DMS53 treated with DMSO at 0.1 percent for 48 hours (cell line): ENCODE measurements around the gene MYPN.
A peak's percentile ranks its signal among the peaks of the same experiment; 100 is the strongest.

Experiments used
- DNase-seq: peaks from one replicate; lab custom pipeline; 2025; ENCODE audit not compliant: unreplicated experiment; lab: John Stamatoyannopoulos, UW

Gene MYPN

DNA sequence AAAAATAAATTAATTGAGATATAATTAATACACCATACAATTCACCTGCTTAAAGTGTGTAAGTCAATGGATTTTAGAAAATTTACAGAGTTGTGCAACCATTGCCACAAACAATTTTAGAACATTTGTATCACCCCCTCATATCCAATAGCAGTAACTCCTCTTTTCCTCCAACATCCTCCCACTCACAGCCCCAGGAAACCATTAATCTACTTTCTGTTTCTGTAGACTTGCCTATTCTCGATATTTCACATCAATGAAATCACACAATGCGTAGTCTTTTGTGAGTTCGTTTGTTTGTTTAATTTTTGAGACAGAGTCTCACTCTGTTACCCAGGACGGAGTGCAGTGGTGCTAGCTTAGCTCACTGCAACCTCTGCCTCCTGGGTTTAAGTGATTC lies 20.5 kb upstream of the MYPN start:
- no peak for DNase-seq

DNA sequence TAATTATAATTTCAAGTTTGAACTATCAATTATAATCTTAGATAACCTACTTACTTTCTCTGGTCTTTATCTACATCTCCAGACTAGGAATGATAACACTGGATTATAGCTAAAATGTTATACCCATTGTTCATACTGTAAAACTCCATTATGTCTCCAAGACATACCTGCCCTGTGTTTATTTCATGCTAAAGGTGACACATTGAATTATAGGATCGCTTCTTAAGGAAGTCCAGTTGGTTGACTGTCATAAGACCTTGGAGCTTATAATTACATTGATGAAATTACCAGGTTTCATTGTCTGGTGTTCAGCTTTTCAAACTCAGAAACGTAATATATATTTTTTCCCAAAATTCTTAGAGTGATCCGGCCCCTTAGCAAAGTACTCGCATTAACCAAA lies 18.7 kb upstream of the MYPN start:
- no peak for DNase-seq

DNA sequence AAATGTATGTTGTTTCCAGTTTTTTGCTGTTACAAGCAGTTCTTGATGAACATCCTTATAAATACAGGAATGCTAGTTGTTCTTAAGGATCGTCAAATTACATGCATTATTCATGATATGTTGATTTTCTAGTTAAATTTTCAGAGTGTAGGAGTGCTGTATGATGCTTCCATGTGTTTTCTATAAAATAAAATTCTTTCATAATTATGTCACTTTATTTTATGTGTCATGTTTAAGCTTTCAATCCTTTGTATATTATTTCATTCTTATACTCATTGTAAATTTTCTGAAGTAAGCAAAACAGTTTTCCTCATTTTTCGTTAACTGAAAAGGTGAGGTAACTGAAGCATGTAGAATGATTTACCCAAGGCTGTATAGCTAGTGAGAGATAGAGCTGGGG lies 16.8 kb upstream of the MYPN start:
- DNase-seq = no peak

DNA sequence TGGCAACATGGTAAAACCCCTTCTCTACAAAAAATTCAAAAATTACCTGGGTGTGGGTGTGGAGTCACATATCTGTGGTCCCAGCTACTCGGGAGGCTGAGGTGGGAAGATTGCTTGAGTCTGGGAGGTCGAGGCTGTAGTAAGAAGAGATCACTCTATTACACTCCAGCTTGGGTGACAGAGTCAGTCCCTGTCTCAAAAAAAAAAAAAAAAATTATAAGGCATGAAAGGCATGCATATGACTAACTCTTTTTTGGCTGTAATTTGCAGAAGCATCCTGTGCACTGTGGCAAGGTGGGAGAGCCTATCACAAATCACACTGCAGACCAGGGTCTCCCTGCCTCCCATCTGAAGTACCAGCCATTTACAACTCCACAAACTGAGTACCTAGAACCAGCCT lies 14.1 kb upstream of the MYPN start:
- no peak for DNase-seq

DNA sequence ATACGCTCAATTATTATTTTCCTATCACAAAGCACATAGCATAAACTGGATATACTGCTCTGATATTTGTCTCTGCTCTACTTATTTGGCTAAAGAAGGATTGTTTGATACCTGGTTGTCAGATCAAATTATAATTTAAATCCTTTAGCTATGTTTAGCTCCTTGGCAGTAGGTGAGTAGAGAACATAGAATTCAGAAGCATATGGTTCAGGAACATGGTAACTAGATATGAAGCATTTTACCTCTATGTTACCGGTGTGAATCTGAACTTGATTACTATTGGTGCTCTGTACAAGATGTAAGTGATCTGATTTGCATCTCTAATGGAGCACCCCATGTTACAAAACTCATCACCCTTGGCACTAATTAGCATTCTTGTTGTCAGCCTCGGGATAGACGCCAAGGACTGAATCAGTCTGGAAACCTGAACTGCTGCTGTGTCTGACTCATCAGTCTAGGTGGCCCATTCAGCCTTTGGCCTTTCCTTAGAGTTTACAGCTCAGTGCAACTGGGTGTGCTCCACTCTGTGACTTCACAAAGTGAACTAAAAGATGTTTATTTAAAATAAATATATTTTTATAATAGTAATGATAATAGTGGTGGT lies 12.3 kb upstream of the MYPN start:
- peak; percentile 33 for DNase-seq

DNA sequence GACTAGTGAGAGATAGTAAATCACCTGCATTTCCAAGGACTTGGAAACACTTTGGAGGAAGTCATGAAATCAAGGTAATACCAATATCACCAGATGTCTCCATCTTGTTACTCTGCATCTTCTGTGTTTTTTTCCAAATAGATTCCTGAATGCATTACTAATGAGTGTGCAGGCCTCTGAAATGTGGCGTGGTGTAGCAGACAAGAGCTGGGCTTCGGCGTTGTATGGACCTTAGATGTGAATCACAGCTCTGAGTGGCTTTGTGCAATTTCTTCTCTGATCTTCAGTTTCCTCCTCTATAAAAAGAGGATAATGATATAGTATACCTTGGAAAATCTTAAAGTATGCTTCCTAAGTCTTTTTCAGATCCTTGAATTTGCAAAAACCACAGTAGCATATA lies 9.6 kb upstream of the MYPN start:
- no peak for DNase-seq

DNA sequence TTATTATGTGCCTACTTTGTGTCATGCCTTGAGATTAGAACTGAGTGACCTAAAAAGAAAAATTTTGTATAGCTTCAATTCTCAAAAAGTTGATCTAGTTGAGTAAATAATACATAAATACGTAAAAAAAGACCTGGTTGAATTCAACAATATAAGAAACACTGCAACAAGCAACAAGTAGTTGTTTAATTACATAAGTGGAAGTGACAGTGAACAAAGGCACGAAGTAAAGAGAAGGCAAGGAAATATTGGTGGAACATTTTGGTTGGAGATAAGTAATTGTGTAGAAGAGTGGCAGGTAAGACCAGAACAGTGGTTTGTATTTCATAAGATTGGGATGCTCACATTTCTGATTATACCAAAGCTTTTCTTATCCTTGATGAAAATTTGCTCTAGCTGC lies 8.2 kb upstream of the MYPN start:
- no peak for DNase-seq

DNA sequence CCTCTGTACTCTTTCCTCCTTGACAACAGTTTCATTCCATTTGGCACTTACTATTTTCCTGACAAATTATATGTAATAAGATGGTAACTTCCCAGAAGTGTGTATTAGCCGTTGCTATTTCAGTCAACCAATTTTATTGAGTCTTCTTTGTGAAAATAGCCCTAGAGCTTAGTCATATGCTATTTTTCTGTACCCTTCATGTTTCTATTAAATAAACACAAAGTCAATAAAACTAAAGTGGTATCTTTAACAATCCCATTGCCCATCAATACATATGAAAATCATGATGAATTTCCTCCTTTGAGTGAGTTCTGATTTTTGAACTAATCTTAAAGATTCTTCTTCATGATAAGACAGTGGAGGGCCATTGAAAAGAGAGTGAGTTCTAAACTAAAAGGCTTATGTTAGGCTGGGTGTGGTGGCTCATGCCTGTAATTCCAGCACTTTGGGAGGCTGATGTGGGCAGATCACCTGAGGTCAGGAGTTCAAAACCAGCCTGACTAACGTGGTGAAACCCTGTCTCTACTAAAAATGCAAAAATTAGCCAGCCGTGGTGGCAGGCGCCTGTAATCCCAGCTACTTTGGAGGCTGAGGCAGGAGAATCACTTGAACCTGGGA lies 5.9 kb upstream of the MYPN start:
- DNase-seq = no peak

DNA sequence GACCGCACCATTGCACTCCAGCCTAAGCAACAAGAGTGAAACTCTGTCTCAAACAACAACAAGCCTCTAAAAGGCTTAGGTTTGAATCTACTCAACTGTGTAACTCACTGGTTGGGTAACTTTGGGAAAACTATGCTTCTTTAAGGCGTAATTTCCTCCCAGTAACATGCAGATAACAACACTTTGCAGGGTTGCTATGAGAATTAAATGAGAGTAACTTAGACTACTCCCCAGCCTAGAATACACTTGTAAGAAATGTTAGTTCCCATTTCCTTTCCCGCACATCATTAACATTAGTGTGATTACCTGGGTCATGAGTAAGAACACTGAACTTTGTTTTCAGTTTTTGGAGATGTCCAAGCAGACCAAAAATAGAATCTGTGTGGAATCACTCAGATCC lies 5.4 kb upstream of the MYPN start:
- DNase-seq = no peak

DNA sequence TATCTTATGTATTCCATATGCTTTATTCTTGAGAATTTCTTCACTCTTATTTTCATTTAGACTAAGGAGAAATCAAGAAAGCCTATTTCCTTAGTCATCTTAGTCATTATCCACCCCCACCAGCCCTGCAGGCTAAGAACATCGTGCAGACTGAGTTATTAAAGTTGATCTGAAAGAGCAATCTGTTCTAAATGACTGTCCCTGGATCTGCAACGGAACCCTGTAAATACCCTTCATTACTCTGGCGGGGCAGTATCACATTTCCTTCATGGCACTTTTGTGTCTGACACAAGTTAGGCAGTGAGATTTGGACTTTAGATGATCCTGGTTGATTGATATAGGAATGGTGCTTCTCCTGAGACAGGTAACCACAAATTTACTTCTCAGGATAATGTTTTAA lies 3.5 kb upstream of the MYPN start:
- DNase-seq = no peak

DNA sequence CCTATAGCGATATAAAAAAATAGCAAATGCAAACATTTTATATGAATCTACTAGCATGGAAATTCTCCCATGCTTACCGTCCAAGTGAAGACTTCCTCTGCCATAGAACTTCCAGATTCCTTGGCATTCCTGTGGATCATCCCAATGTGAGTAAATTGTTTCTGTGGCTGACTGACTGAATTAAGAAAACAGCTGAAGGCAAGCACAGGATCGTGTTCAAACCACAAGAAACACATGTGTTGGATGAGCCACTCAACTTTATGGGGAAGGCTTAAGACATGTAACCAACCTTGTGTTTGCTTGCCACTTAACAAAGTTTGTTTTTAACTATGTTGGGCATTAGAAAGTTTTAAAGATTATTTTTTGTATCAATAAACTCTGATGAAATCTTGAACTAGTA lies 2.6 kb upstream of the MYPN start:
- DNase-seq = no peak

DNA sequence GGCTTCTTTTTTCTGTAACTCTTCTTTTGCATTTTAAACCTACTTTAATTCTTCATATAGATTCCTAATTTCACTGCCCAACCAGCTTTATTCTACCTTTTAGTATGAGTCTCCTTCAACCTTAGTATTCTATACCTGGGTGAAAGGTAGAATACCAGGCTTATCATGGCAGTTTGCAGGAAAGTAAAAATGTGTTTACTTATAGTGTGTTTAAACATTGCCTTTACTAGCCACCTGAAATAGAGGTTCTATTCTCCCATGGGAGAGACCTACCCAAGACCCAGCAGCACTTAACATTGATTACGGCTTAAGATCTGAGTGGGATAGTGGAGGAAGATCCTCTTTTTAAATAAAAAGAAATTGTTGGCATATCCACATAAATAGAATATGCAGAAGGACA lies 1.6 kb upstream of the MYPN start:
- no peak for DNase-seq

DNA sequence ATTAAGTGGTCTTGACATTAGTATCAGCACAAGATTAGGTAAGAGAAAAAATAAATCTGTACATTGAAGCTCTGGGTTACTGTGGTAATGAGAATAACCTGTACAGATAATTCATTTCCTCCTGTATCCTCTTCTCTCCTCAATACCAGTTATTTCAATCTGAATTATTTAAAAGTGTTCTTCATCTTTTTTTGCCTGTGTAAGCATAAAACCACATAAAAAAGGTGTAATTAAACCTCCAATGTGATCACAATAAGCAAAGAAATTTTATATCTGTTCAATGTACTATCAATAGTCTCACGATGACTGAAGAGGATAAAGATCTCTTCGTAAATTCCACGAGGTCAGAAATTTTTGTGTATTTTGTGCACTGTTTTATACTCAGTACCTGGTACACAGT lies 1.2 kb upstream of the MYPN start:
- DNase-seq = no peak

DNA sequence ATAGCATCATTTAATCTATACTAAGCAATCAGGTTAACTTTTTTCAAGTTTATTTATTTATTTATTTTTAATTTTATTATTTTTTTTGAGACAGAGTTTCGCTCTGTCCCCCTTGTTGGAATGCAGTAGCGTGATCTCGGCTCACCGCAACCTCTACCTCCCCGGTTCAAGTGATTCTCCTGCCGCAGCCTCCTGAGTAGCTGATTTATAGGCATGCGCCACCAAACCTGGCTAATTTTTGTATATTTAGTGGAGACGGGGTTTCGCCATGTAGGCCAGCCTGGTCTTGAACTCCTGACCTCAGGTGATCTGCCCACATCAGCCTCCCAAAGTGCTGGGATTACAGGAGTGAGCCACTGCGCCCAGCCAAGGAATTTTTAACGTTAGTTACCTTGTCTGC lies 635 bp upstream of the MYPN start:
- no peak for DNase-seq

DNA sequence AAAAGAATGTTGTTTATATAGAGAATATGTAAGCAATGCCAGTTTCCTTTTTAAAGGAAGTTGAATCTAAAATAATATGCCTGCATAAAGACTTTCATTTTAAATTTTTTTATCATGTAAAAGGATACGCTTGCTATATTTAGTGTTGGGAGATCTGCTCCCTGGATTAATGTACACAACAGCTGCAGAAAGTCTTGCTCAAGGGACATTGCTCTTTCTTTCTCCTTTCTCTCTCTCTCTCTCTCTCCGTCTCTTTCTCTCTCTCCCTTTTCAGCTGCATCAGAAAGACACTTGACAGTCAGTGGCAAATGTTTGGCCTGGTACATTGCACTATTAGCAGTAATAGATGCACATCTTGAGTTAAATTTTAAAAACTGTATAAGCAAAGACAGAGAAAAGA lies 739 bp downstream of the MYPN start:
- no peak for DNase-seq

DNA sequence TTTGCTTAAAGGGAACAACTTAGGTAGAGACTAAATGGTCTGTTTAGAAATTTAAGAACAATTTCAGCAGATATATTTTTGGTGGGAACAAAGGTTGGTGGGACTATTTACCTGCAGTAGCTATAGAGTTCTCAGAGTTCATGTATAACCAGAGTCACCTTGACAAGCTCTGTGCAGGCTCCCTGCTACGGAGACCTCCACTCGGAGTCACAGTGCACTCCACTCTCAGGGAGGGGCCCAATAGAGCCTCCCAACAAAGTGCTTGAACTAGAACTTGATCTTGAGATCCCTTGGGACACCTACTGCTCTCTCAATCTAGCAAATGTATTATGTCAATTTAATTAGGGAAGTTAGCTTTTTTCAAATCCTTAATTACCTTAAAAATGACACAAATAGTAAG lies 2.3 kb downstream of the MYPN start:
- no peak for DNase-seq

DNA sequence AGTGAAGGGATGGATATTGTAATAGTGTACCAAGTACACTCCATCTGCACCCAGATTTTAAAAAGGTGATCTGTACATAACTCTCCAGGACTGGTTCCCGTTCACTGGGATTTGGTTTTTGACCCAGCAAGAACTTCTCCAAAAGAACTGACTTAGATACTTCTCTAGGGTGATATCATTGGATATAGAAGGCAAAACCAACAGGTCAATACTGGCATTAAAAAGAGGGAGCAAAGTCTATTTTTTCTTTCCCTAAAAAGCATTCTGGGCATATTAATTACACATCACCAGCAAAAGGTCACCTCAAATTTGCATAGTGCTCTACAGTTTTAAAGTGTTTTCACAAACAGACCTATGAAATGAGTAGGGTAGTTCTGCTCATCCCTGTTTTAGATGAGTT lies 3.5 kb downstream of the MYPN start:
- DNase-seq = no peak

DNA sequence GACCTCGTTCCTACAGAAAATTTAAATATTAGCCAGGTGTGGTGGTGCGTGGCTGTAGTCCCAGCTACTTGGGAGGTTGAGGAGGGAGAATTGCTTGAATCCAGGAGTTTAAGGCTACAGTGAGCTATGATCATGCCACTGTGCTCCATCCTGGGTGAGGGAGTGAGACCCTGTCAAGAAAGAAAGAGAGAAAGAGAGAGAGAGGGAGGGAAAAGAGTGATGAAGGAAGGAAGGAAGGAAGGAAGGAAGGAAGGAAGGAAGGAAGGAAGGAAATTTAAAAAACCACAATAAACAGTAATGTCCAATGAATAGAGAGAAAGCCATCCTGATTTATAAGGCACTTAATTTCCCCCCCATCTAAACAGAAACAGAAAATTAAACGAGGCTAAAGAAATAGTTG lies 9.4 kb downstream of the MYPN start:
- DNase-seq = no peak

DNA sequence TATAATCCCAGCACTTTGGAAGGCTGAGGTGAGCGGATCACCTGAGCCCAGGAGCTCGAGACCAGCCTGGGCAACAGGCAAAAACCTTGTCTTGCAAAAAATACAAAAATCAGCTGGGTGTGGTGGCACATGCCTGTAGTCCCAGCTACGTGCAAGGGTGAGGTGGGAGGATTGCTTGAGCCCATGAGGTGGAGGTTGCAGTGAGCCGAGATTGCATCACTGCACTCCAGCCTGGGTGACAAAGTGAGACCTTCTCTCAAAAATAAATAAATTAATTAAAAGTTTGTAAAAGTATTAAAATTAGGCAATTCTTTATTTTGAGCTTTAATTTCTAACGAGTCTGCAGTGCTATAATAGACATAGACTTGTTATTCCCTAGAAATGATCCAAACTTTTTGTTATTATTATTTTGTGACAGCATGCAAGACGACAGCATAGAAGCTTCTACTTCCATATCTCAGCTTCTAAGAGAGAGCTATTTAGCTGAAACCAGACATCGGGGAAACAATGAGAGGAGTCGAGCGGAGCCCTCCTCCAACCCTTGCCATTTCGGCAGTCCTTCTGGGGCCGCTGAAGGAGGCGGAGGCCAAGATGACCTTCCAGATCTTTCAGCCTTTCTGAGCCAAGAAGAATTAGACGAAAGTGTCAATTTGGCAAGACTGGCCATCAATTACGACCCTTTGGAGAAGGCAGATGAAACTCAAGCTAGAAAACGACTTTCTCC lies 11.9 kb downstream of the MYPN start:
- DNase-seq = no peak

DNA sequence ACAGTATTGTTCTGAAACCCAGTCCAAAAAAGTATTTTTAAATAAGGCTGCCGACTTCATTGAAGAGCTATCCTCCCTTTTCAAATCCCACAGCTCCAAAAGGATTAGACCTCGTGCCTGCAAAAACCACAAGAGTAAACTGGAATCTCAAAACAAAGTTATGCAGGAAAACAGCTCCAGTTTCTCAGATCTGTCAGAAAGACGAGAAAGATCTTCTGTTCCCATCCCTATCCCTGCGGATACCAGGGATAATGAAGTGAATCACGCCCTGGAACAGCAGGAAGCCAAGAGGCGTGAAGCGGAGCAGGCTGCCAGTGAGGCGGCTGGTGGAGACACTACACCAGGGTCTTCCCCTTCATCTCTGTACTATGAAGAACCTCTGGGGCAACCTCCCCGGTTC lies 12.6 kb downstream of the MYPN start:
- DNase-seq = no peak

DNA sequence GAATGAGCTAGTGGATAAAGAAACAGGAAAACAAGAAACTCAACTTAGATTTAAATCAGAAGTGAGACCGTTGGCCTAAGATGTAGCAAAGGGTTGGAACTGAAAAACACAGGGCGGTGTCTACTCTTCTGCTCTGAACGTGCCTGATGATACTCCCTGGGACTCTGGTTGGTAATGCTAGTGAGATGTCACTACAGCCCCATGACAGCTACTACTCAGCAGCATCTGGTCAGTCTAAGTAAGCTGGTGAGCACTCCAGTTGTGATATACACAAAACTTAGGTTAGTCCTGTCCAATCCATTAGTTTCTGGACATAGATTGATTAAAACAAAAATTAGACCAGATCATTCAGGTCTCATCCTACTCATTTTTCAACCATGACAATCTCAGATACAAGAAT lies 15.4 kb downstream of the MYPN start:
- DNase-seq = no peak

DNA sequence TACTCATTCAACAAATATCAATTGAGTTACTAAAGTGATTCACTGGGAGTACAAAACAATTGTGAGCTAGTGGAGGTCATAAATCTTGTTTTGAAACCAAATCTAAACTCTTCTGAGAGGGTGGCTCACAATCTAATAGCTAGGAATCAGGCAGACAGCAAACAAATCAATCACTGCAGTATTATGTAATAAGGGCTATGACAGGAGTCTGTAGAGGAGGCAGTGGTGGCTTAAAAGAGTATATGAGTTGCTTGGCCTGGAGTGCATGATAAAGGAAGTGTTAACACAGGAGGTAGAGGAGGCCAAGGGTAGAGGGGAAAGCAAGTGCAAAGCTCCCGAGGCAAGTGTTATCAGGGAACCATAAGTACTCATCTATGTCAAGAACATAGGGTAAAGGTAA lies 16.5 kb downstream of the MYPN start:
- DNase-seq = no peak

DNA sequence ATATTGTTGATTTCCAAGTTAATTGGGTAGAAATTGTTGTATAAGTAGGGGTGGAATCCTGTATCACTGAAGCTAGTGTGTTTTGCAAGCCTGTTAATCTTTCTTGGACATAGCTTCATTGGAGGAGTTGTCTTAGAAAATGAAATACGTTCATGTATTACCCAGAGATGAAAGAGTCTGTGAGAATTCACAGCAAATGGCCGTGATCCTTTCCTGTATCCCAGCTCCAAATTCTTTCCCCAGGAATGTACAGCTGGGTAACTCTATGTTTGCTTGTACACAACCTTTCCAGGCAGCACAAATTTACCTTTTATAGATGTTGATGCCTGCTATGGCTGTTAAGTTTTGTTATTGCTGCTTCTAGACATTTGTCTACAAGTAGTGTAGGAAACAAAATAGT lies 18.7 kb downstream of the MYPN start:
- no peak for DNase-seq
